KOPT-K1 (cell line): Measurements from ENCODE around the gene DERL2.
"Not testable (repeated sequence)": the region's sequence is repeated elsewhere in the genome, so short reads cannot be mapped to it uniquely, and the experiment has no call there.

Experiments used
- H3K27ac ChIP-seq: fragments of 200-600 bp; sonication (generic); 2 replicates; pipeline ENCODE4 v1.5.1; 2016; ENCODE audit warnings: antibody characterized with exemption, mild to moderate bottlenecking, low read depth, low read length; ENCODE audit not compliant: poor library complexity, severe bottlenecking
- H3K36me3 ChIP-seq: fragments of 200-600 bp; sonication (generic); 2 replicates; pipeline ENCODE4 v1.5.1; 2017; ENCODE audit warnings: antibody characterized with exemption, mild to moderate bottlenecking, low read length, moderate library complexity; ENCODE audit not compliant: insufficient read depth
- H3K9me3 ChIP-seq: fragments of 200-600 bp; sonication (generic); 2 replicates; pipeline ENCODE4 v1.5.1; 2017; ENCODE audit warnings: antibody characterized with exemption, low read length, mild to moderate bottlenecking; ENCODE audit not compliant: insufficient read depth, poor library complexity, severe bottlenecking

The DERL2 gene

DNA sequence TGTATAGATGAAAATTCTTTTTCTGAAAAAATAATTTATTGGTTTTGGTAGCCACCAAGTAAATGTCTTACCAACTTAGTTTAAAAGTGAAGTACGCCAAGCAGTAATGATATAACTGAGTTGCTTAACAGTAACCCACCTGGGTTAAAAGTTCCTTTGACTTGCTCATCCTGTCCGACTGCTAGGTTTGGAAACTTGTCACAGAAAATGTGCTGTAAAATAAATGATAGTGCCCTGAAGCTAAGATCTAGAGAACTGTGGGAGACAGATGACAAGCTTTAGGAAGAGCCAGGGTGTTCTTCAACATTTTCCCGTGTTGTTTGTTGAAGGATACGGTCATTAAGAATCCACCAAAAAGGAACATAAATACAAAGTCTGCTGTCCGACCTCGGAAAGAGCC, 5.0 kb downstream of the DERL2 start:
- no peaks in the 10 kb centered on the region for H3K9me3 ChIP-seq
- H3K27ac ChIP-seq: no peak overlapping the region
- peaks cover 87% of the 10 kb centered on the region for H3K36me3 ChIP-seq

DNA sequence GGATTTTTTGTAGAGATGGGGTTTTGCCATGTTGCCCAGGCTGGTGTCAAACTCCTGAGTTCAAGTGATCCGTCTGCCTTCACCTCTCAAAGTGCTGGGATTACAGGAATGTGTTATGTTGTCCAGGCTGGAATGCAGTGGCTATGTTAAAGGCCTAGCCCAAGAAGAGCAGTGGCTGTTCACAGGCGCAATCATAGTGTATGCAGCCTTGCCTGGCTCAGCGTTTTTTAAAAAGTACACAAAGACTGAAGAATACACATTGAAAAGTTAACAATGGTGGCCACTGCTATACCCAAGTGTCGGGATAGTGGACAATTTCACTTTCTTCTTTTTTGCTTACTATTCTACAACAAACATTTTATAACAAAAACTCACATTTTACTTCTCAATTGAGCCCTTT, 7.0 kb downstream of the DERL2 start:
- Histone ChIP-seq H3K9me3 (no peaks in the 10 kb centered on the region), H3K36me3 (peaks cover 96% of the 10 kb centered on the region), H3K27ac (no peak overlapping the region)

DNA sequence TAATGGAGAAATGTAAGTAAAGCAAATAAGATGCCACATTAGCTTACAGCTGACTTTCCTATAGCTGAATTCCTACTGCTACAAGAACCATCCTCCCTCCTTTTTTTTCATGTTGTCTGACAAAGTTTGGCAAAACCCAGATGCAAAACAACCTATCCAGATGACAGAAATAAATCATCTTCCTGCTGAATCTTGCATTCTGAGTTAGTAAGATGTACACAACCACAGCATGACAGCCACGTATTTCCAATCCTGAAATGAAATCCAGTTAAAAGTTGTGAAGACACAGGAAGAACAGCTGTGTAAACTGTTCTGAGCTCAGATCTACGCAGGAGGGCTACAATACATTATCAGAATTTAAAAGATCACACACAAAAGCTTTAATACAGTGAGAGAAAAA, 12.1 kb downstream of the DERL2 start:
- H3K36me3 ChIP-seq: peaks cover 73% of the 10 kb centered on the region
- no peaks in the 10 kb centered on the region for H3K9me3 ChIP-seq
- H3K27ac ChIP-seq: no peak overlapping the region

DNA sequence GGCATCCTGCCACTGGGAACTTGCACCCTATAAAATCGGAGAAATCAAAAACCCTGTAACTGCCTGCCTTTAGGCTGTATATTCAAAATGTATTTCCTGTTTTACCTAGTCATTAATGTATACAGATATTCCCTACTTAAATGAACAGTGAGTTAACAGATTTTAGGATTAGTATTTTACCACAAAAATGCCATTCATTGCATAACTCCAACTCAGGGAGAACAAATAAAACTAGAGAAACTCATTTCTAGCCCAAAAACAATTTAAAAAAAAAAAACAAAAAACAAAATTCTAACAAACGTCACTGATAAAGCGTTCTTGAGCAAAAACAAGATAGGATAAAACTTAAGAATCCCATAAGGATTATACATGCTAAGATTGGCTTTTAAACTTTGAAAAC, 13.5 kb downstream of the DERL2 start:
- Histone ChIP-seq H3K9me3 (no peaks in the 10 kb centered on the region), H3K27ac (no peak overlapping the region), H3K36me3 (peaks cover 59% of the 10 kb centered on the region)

DNA sequence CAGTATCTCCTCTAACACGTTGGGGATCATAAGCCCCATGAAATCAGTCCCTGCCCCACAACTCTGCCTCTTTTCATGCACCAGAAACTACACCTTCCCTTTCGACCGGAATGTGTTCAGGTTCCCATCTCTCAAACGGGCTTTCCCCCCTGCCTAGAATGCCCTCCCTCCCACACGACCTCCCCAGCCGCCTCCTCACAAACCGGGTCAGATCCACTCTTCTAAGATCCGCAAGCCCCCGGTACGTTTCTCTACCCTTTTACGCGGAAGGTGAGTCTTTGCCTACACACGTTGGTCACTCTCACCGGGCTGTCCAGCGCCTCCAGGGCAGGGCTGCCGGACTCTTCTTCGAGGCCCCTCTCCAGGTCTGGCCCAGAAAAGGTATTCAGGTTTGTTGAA, 17.9 kb downstream of the DERL2 start:
- Histone ChIP-seq H3K9me3 (no peaks in the 10 kb centered on the region), H3K36me3 (peaks cover 27% of the 10 kb centered on the region), H3K27ac (peak overlapping the region; percentile 63)

DNA sequence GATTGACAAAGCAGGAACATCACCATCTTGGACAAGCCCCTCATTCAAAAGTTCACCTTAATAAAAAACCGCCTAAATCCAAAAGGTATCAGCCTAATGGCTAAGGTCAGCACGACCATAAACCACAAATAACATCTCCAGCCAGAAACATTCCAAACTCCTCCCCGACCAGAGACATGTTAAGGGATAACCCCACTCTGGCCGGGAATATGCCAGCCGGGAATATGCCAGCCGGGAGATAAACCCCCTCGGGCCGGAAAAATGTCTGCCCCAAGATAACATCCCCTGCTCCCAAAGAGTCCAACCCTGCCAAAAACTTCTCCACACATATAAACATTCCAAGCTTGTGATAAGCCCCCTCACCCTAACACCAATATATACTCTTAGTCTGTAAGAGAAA, 18.6 kb downstream of the DERL2 start:
- H3K9me3 ChIP-seq: no peaks in the 10 kb centered on the region
- peak overlapping the region; percentile 63 for H3K27ac ChIP-seq
- H3K36me3 ChIP-seq: peaks cover 27% of the 10 kb centered on the region

DNA sequence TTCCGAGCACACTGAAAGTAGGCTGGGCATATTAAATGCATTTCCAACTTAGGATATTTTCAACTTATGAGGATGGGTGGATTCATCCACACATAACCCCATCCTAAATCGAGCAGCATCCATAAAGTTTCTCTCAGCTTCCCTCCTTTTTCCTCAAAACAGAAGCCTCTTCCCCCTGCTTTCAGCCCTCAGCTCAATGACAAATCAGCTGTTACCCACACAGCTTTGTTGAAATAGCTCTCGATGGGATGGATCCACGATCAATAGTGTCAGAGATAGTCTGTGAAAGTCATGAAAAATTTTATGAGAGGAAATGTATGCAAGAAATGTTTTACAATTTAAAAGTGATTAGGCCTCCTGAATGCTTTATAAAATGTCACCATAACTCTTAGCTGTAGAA, 19.7 kb downstream of the DERL2 start:
- no peak overlapping the region for H3K27ac ChIP-seq
- H3K9me3 ChIP-seq: no peaks in the 10 kb centered on the region
- peaks cover 27% of the 10 kb centered on the region for H3K36me3 ChIP-seq

DNA sequence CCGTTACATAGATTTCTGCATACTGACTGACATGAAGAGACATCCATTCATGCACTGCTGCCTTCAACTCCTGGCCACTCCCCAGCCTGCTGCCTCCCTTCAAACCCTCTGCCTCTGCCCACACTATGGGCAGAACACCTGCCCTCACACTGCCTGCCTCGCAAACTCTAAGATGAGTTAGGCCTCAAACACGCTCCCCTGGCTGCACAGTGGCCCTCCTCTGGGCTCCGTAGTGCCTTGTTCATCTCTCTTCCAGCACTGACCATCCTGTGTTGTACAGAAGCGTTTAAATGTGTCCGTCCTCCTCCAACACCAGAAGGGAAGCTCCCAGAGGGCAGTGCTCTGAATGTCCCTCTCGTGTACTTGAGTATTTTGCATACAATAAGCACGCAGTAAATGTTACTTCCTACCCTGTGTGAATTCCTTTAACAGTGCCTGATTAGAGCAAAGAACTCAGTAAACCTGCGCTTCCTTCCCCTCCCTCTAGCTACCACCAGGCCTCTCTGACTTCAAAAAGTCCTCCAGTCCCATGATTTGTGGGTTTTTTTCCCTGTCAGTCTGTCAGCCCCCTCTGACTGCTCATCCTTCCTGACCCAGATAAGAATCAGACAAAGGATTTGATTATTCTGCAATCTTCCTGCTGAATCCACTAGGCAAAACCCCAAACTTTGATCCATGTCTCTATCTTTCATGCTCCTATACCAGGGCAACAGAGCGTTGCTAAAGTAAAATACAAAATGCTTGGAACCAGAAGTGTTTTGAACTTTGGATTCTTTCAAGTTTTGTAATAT, 21.1 kb downstream of the DERL2 start:
- H3K27ac ChIP-seq: no peak overlapping the region
- peaks cover 39% of the 10 kb centered on the region for H3K36me3 ChIP-seq
- no peaks in the 10 kb centered on the region for H3K9me3 ChIP-seq

DNA sequence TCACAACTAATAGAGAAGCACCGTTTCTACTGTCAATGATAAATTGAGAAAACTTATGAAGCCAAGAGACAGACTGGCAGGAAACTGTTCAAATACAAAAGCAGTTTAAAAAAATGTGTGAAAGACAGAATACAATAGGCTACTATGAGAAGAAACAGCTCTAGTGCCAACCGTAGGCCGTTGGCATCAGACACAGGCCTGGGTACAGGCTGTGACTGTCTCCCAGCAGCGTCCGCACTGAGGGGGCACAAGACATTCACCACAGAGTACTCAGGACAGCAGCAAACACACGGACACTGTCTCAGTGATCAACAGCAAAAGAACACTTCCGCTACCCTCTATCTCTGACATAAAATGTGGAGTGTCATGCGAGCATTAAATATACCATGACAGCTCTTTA, 39.2 kb downstream of the DERL2 start:
- peaks cover 97% of the 10 kb centered on the region for H3K36me3 ChIP-seq
- H3K9me3 ChIP-seq: no peaks in the 10 kb centered on the region
- H3K27ac ChIP-seq: no peak overlapping the region

DNA sequence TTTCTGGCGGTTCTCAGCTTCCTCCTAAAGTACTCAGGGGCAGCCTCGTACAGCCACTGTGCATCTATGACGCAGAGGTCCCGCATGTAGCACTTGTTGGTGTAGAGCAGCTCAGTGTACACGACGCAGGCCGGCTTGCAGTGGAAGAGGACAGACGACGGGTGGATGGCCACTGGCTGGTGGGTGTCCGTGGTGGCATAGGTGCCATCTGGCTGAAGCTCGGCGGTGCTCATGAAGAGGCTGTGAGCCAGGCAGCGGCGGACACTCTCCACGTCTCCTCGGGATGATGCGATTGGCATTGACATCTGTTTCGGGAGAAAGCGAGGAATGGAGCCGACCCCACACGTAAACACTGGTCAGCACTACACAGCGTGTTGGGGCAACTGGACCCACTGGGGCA, 41.8 kb downstream of the DERL2 start:
- no peaks in the 10 kb centered on the region for H3K9me3 ChIP-seq
- no peak overlapping the region for H3K27ac ChIP-seq
- peaks cover 89% of the 10 kb centered on the region for H3K36me3 ChIP-seq

DNA sequence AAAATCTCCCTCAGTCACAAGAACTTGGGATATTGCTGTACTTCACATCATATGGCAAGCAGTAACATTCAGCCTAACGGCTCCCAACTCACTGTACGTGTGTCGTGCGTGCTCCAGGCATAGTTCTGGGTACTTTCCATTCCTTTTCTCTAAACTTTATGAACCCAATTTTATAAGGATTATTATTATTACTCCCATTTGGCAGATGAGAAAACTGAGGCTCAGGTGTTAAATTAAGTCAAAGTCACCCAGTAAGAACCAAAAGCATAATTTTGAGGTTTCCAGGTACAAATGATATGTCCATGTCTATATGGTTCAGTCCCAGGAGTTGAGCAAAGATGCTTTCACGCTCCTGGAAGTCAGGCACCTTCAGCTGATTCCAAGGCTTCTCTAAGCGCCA, 42.2 kb downstream of the DERL2 start:
- Histone ChIP-seq H3K36me3 (peaks cover 85% of the 10 kb centered on the region), H3K9me3 (no peaks in the 10 kb centered on the region), H3K27ac (no peak overlapping the region)

DNA sequence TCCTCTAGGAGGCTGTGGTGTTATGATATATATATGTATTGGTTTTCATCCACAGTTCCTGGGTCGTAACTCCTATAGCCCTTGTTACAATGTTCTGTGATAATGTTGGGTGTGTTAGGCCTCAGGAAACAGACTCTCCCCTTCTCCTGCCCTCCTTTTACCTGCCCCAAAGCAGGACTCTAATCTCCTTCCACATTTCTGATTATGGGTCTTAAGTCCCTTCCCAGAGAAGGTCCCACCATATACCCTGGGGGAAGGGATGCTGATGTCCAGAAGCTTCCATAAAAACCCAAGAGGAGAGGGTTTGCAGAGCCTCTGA, 46.6 kb downstream of the DERL2 start:
- Histone ChIP-seq H3K9me3 (no peaks in the 10 kb centered on the region), H3K36me3 (peaks cover 80% of the 10 kb centered on the region), H3K27ac (peak overlapping the region; percentile 84)

DNA sequence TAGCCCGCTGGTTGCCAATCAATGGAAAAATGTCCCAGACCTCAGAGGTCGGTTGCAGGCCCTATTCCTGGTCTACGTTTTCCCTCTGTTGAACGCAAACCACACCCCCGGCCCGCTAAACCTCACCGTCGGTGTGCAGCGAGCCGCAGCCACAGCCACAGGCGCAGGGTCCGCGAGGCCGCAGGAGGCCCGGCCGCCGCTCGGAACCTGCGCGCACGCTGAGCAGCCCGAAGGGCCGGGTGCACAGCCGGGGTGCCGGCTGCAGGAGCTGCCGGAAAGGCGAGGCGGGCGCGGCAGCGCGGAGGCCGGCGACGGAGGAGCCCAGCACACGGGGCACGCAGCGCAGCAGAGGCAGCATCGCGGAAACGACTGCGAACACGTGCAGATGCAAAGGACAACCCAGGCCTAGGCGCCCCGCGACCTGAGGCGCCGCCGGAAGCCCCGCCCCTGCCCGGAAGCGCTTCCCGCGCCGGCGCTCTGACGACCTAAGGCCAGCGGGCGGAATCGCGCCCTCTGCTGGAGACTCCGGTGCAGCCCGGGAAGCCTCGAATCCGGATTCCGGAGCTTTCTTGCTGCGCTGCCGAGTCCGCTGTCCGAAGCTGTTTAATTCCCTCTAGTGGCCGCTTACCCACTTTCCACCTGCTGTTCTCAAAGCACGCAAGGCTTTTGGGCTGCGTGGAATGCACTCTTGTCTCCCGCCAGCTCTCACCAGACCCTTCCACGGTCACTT, 47.1 kb downstream of the DERL2 start, which contains the start of gene C1QBP:
TSS of gene C1QBP (minus strand) at position 440 of the 730 bp plus-strand sequence. CDS start at position 358, 82 bp downstream.
- H3K36me3 ChIP-seq: peaks cover 80% of the 10 kb centered on the region
- H3K27ac ChIP-seq: peak within 1 kb of the TSS; percentile 84
- H3K9me3 ChIP-seq: no peaks in the 10 kb centered on the region

DNA sequence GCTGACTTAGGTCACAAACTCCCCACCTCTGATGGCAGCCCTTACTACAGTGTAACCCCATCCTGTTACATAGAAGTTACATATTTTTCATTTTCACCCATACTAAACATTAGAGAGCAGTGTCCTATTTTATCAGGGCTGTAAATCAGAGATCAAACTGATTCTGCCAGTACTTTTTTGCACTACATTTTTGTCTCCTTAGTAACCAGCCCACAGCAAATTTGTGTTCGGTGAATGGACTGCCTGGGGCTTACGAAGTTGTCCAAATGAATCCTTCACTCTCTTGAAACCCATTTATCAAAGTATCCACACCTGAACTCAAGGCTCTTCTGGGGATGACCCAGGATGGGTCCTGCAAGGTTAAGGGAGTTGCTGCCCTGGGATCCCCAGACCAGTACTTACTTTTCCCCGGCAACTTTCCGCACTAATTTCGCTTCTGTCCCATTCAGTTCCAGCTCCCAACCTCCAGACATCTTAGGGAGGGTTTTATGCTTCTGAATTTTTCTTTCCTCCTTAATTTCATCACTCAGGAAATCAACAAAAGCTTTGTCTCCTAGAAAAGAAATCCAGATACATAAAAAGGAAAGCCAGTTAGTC, 48.2 kb downstream of the DERL2 start:
- no peaks in the 10 kb centered on the region for H3K9me3 ChIP-seq
- H3K27ac ChIP-seq: peak overlapping the region; percentile 84
- peaks cover 80% of the 10 kb centered on the region for H3K36me3 ChIP-seq

DNA sequence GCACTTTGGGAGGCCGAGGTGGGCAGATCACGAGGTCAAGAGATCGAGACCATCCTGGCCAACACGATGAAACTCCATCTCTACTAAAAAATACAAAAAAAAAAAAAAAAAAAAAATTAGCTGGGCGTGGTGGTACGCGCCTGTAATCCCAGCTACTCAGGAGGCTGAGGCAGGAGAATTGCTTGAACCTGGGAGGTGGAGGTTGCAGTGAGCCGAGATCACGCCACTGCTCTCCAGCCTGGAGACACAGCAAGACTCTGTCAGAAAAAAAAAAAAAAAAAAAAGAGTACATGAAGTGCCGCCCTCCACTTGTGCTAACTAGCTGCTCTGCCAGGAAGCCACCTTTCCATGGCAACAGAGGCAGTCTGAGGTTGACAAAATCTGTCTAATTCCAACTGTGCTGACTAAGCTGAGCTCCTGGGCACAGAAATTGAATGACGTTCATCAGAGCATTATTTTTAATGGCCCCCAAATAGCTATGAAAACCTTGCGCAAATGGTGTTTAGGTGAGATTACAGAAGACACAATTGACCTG, 50.1 kb downstream of the DERL2 start:
- not testable (repeated sequence) for H3K9me3 ChIP-seq, H3K27ac ChIP-seq
- peaks cover 81% of the 10 kb centered on the region for H3K36me3 ChIP-seq
